ENCODE results near the gene CORO6.

CORO6 gene

DNA sequence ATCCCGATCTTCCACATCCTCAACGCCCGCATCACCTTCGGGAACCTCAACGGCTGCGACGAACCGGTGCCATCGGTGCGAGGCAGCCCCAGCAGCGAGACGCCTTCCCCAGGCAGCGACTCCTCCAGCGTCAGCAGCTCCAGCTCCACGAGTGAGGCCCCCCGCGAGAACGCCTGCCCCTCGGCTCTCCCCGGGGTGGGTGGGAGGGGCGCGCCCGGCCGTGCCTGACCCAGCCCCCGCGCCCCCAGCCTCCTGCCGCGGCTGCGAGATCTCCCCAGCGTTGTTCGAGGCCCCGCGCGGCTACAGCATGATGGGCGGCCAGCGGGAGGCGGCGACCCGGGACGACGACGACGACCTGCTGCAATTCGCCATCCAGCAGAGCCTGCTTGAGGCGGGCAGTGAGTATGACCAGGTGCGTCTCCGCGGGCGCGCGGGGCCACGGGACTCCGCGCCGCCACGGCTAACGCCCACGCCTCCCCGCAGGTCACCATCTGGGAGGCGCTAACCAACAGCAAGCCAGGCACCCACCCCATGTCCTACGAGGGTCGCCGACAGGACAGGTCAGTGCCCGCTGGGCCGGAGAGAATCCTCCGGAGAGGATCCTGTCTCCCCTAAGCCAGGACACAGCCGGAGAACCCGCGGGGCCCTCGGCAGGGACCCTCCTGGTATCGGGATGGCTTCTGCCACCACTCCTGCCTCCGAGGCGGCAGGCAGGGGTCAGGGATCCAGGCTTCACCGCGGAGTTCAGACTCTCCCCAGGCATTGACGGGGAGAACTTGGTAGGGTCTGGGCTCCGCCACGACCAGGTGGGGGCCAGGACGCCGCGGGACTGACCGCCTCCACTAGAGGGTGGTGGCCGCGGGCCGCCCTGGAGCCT lies 10.1 kb downstream of the CORO6 start:
- no peak for DNase-seq

DNA sequence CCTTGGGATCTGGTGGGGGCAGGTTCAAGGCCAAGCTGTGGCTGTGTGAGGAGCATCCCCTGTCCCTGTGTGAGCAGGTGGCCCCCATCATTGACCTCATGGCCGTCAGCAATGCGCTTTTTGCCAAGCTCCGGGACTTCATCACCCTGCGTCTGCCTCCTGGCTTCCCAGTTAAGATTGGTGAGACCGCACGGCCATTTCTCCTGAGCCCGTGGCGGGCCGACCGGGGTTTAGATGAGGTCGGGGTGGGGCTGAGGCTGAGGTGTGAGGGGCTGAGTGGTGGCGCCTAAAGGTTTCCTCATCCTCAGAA lies 10.7 kb downstream of the CORO6 start:
- no peak for DNase-seq

GRCh38 chr17:29611351-29612093 lies 11.2 kb downstream of the CORO6 start:
- DNase-seq, result no peak

DNA sequence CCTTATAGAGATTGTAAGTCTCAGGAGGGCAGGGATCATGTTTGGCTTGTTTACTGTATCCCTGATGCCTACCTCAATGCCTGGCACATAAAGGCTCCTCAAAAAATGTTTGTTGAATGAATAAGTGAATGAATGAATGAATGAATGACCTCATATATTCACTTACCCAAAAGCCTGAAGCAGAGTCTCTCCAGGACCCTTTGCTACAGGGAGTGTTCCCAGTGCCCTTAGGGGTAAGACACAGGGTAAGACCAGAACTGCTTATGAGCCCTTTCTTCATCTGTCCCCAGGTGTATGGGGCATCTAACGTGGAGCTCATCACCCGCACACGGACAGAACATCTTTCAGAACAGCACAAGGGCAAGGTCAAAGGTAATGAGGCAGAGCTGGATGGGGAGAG lies 12.3 kb downstream of the CORO6 start:
- DNase-seq, result no peak

GRCh38 chr17:29608986-29609385 lies 13.7 kb downstream of the CORO6 start:
- no peak for DNase-seq

- DNase-seq, result no peak
Measured at GRCh38 chr17:29607557-29608195, 15.0 kb downstream of the CORO6 start.

- no peak for DNase-seq
Measured at GRCh38 chr17:29603109-29603674, 19.5 kb downstream of the CORO6 start.

- peak; percentile 55 for DNase-seq
Measured at GRCh38 chr17:29597361-29598172, 25.1 kb downstream of the CORO6 start.

- no peak for DNase-seq
Measured at GRCh38 chr17:29596811-29597210, 25.9 kb downstream of the CORO6 start.

DNA sequence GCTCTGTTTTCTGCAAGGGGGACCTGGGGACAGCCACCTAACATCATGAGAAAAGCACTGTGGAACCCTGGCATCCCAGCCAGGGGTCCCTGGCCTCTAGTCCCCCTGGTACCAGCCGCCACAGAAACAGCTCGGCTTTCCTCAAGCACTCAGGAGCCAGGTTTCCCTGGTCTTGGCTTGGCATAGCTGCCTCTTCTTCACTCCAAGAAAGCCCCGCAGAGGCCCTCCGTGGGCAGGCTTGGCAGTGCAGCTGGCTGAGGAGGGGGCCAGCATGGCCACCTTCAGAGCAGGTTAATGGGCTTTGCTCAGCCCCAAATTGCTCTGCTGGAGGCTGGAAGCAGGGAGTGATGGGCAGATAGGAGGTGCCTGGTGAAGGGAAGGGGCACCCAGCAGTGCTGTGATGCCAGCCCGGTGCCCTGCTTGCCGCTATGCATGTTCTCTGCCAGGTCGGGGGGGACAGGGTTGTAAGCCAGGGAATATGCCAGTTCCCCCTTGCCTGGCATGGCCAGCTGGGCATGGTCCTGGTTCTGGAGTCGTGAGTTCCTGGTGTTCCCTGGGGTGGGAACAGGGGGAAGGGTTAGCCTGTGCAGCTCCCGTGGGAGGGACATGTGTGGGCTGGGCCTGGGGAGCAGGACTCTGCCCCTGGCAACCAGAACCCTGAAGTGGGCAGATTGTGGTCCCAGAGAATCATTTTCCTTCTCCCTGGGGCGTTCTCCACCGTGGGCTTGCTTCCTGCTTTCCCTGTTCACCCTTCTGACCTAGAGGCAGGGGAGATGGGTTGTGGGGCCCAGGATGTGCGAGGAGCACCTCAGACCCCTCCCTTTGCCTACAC lies 26.6 kb downstream of the CORO6 start:
- no peak for DNase-seq

- DNase-seq, result no peak
Measured at GRCh38 chr17:29595107-29595942, 27.4 kb downstream of the CORO6 start.

DNA sequence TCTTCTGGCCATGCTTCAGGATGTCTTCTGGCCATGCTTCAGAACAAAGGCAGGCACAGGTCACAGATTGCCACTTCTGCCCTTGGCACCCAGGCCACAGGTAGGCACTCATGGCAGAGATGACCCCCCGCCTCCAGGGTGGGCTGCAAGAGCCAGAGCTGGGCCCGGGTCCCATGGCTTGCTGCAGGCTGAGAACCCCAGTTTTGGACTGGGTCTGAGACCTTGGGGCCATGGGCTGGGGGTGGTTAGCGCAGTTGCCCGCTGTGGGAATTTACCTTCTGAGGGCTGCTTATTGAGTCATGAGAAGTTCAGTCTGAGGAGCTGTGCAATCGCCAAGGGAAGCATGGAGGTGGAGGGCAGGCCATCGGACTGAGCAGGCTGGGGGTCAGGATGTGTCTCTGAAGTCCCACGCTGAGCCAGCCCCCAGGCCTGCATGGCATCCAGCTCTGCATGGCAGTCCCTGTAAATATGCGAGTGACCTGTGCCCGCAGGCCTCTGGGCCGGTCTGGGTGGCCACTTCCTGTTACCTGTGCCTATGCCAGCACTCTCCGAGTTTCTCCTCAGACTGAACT lies 28.1 kb downstream of the CORO6 start:
- no peak for DNase-seq

DNA sequence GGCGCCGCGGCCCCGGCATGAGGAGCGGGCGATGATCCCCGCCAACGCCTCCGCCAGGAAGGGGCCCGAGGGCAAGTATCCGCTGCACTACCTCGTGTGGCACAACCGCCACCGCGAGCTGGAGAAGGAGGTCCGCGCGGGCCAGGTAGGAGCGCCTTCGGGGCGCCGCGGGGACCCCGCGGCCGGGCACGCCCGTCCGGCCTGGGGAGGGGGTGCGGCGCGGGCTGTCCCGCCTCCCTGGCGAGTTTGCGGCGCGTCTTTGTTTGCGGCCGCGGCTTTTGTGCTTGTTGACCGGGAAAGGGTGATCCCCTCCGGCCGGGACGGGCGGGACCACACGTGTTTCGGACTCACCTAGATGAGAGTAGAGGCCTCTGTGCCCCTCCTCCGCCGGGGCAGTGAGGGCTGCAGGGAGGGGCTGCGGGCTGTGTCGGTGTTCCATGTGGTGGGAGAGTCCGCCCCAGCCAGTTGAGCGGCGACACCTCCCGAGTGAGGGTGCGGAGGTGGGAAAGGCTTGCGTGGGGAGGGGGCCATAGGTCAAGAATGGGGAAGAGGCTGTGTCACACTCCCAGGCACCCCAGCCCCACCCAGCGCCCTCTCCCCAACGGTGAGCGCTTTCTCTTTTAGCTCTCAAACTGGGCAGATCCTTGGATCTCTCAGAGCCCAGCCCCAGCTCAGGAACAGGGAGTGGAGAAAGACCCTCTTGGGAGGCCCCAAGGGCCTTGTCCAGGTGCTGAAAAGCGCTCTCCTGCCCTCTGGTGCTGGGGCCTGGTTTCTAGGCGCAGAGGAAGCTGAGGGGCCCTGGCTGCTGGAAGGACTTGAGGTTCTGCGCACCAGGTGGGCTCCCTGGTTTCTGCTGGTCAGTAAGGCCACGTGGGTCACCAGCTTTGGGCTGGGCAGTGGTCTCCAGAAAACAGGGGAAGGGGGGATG lies 28.9 kb downstream of the CORO6 start:
- DNase-seq, result peak; percentile 77

DNA sequence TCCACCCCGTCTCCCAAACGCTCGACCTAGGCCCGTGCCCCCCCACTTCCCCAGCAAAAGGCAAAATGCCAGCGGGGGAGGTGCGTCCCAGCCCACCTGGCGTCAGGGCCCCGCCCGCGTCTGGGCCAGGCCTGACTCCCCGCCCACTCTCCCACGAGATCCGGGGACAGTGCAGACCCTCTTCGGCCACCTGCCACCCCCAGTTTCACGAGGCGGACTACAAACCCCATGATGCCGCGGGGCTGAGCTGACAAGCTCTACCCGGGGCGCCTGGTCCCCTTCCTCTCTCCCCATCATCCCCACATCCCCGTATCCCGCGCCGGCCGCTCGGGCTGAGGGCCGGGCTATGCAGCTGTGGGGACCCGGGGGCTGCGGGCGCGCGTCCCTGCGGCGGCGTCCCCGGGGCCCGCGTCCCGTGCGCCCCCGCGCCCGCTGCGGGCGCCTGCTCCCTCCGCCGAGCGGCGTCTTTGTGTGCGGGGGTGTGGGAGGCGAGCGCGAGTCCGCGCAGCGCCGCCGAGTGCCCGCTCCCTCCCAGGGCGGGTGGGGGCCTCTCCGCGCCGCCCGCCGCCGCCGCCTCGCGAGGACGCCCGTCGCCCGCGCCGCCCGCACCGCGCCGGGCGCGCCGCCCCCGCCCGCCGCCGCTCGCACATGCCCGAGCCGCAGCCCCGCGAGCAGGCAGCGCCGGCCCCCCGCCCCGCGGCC lies 29.7 kb downstream of the CORO6 start, which contains the start of gene ANKRD13B:
TSS of gene ANKRD13B (plus strand) at position 283 of the 702 bp plus-strand sequence. CDS start 490 bp downstream, outside the sequence.
- DNase-seq, result peak; percentile 95

DNA sequence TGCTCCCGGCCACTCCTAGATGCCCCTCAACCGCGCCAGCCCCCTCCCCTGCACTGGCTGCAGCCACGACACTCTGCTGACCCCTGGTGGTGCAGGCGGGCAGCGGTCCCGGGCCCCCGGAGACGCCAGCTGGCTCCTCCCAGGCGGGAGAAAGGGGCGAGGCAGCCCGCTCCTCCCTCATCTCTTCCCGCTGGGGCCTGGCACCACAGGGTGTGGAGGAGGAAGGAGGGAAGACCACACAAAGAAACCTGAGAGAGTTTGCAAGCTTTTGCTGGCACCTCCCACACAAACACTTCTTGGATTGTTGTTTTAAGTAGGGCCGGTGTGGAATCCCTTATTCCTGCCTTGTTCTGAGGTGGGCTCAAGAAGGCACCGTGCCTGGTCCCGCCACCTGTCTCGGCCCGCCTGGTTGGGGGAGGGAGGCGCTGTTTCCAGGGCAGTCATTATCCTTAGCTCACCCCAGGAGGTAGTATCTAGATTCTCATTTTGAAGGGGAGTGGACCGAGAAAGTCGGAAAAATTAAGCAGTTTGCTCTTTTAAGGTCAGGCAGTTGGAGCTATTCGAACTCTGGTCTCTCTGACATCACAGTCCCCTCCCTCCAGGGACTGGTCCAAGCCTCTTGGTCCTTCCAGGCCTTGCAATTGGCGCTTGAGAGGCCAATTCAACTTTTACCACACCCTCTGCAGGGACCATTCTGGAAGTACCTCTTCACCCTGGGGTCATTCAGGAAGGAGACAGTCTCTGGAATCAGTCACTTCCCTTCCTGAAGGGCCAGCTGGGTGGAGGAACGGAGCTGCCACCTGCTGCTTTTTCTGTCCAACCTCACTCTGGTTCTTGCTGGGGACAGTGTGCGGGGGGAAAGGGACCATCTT lies 30.7 kb downstream of the CORO6 start:
- DNase-seq, result peak; percentile 97

GRCh38 chr17:29591146-29591736 lies 31.5 kb downstream of the CORO6 start:
- DNase-seq, result peak; percentile 94

Measured in NCI-H82 (cell line).